Right atrium auricular region (tissue), 2 donors: ENCODE data around the gene ZNF789. TPM values are rescaled to one million over a fixed set of nuclear protein-coding genes. Genes with fewer than 3 reads are reported as not detected.
A peak's percentile ranks its signal among the peaks of the same experiment; 100 is the strongest.
"Not testable (repeated sequence)": the region's sequence is repeated elsewhere in the genome, so short reads cannot be mapped to it uniquely, and the experiment has no call there.

Experiments used
- DNase-seq: peaks from one replicate; pipeline ENCODE4 v3.0.0-alpha.2; 2019; ENCODE audit warnings: low spot score
- H3K27ac ChIP-seq, 2 donors: fragments of 200-600 bp; sonication (generic); 1 replicate in 1 of 2; 2 replicates in 1 of 2; pipeline ENCODE4 v1.5.1; 2016 to 2019
- H3K27me3 ChIP-seq, 2 donors: fragments of 200-600 bp; sonication (generic); one replicate each; pipeline versions ENCODE4 v1.5.1 to v1.6.0; 2017 to 2019
- H3K36me3 ChIP-seq: fragments of 200-600 bp; sonication (generic); one replicate; pipeline ENCODE4 v1.5.1; 2016
- H3K4me1 ChIP-seq, 2 donors: fragments of 200-600 bp; sonication (generic); one replicate each; pipeline versions ENCODE4 v1.5.1 to v1.6.0; 2017 to 2019
- H3K4me3 ChIP-seq, 2 donors: fragments of 200-600 bp; sonication (generic); 1 replicate in 1 of 2; 2 replicates in 1 of 2; pipeline ENCODE4 v1.5.1; 2017 to 2019; ENCODE audit warnings: mild to moderate bottlenecking in 1 of 2, moderate library complexity in 1 of 2
- H3K9me3 ChIP-seq, 2 donors: fragments of 200-600 bp; sonication (generic); one replicate each; pipeline ENCODE4 v1.5.1; 2019
- CTCF ChIP-seq, 2 donors: fragments of 200-600 bp; sonication (generic); IDR thresholded peaks; one replicate each; pipeline ENCODE4 v1.5.1; 2019; ENCODE audit warnings: antibody characterized with exemption in 2 of 2
- total RNA-seq, 2 donors: library from RNA; depleted of rRNA; stranded (reverse); fragments of >200 nt; gene quantifications; one replicate each; pipeline ENCODE4 v1.1.0, GENCODE V29; 2016

Gene ZNF789
- total RNA-seq, 2 donors from 2014 or later, result 0.48 to 2.6 TPM

- peaks cover 23% of the 10 kb centered on the region for H3K36me3 ChIP-seq
- H3K4me1 ChIP-seq, result peaks cover 0 to 30% of the 10 kb centered on the region in 2 donors
- no peak for DNase-seq
- H3K27ac ChIP-seq, result peak overlapping the region; percentile 92 to 93
- no peaks in the 10 kb centered on the region for H3K9me3 ChIP-seq
- peak overlapping the region; percentile 75 to 80 for H3K4me3 ChIP-seq
- no peaks in the 10 kb centered on the region for H3K27me3 ChIP-seq
- TF ChIP-seq CTCF (IDR thresholded peaks at IDR 0.05), result no peak
These were observed 27.9 kb downstream of the ZNF789 start for GRCh38 chr7:99500637-99501009.

- not testable (repeated sequence) for H3K27ac ChIP-seq, H3K4me3 ChIP-seq, H3K27me3 ChIP-seq, DNase-seq, H3K9me3 ChIP-seq
- Histone ChIP-seq H3K4me1 (peaks cover 0 to 36% of the 10 kb centered on the region in 2 donors), H3K36me3 (peaks cover 21% of the 10 kb centered on the region)
These were observed 28.5 kb downstream of the ZNF789 start for GRCh38 chr7:99501236-99501635.

GRCh38 chr7:99504281-99504602 lies 31.6 kb downstream of the ZNF789 start:
- H3K4me1 ChIP-seq, result peaks cover 0 to 35% of the 10 kb centered on the region in 2 donors
- peak overlapping the region; percentile 94 for H3K27ac ChIP-seq
- no peak for TF ChIP-seq CTCF (IDR thresholded peaks at IDR 0.05)
- H3K4me3 ChIP-seq, result peak overlapping the region; percentile 71 to 83
- H3K27me3 ChIP-seq, result no peaks in the 10 kb centered on the region
- no peaks in the 10 kb centered on the region for H3K36me3 ChIP-seq
- no peak for DNase-seq
- H3K9me3 ChIP-seq, result no peaks in the 10 kb centered on the region

GRCh38 chr7:99504603-99505323 lies 32.1 kb downstream of the ZNF789 start, which contains the start of gene ZKSCAN5:
TSS of gene ZKSCAN5 (plus strand) at chr7:99504662. CDS start at chr7:99506045, 1,383 bp downstream.
- H3K4me1 ChIP-seq, result peaks cover 0 to 35% of the 10 kb centered on the region in 2 donors
- no peak for TF ChIP-seq CTCF (IDR thresholded peaks at IDR 0.05)

GRCh38 chr7:99505324-99505662 lies 32.6 kb downstream of the ZNF789 start:
- no peak for DNase-seq
- no peaks in the 10 kb centered on the region for H3K36me3 ChIP-seq
- H3K4me3 ChIP-seq, result peak overlapping the region; percentile 71 to 83
- H3K27ac ChIP-seq, result peak overlapping the region; percentile 94
- TF ChIP-seq CTCF (IDR thresholded peaks at IDR 0.05), result no peak
- no peaks in the 10 kb centered on the region for H3K27me3 ChIP-seq
- H3K9me3 ChIP-seq, result no peaks in the 10 kb centered on the region
- peaks cover 0 to 35% of the 10 kb centered on the region in 2 donors for H3K4me1 ChIP-seq

More at GRCh38 chr7:99504603-99505323, 32.1 kb downstream of the ZNF789 start, which contains the start of gene ZKSCAN5:
- no peaks in the 10 kb centered on the region for H3K36me3 ChIP-seq
- no peaks in the 10 kb centered on the region for H3K27me3 ChIP-seq
- peak within 1 kb of the TSS; percentile 71 to 83 for H3K4me3 ChIP-seq
- peak; percentile 99 for DNase-seq
- H3K9me3 ChIP-seq, result no peaks in the 10 kb centered on the region
- peak within 1 kb of the TSS; percentile 94 for H3K27ac ChIP-seq

GRCh38 chr7:99514050-99514449 lies 41.4 kb downstream of the ZNF789 start:
- no peak for TF ChIP-seq CTCF (IDR thresholded peaks at IDR 0.05)
- H3K9me3 ChIP-seq, result no peaks in the 10 kb centered on the region
- DNase-seq, result no peak
- no peaks in the 10 kb centered on the region for H3K4me1 ChIP-seq
- H3K27me3 ChIP-seq, result no peaks in the 10 kb centered on the region
- no peak overlapping the region for H3K27ac ChIP-seq
- H3K4me3 ChIP-seq, result no peak overlapping the region
- peaks cover 27% of the 10 kb centered on the region for H3K36me3 ChIP-seq
